Breast epithelium (tissue), 3 donors: ENCODE data around the gene PHACTR3.

Experiments used
- POLR2A ChIP-seq: fragments of 450-650 bp; IDR thresholded peaks from one replicate; pipeline ENCODE4 v1.6.1; 2016; ENCODE audit warnings: antibody characterized with exemption, mild to moderate bottlenecking, moderate library complexity
- POLR2AphosphoS5 ChIP-seq, 3 donors: sonication (generic); formaldehyde crosslinking; IDR thresholded peaks; one replicate each; pipeline ENCODE4 v1.6.1; 2017; ENCODE audit warnings: antibody characterized with exemption in 3 of 3
- TF ChIP-seq, protein P1 (sequence below), 3 donors: fragments of 450-650 bp; IDR thresholded peaks; one replicate each; pipeline ENCODE4 v1.5.1; 2016 to 2017; ENCODE audit warnings: antibody characterized with exemption in 3 of 3, mild to moderate bottlenecking in 3 of 3, moderate library complexity in 3 of 3

GRCh38 chr20:59823491-59824259 is 219.3 kb downstream of the PHACTR3 start:
- TF ChIP-seq, protein P1, sequence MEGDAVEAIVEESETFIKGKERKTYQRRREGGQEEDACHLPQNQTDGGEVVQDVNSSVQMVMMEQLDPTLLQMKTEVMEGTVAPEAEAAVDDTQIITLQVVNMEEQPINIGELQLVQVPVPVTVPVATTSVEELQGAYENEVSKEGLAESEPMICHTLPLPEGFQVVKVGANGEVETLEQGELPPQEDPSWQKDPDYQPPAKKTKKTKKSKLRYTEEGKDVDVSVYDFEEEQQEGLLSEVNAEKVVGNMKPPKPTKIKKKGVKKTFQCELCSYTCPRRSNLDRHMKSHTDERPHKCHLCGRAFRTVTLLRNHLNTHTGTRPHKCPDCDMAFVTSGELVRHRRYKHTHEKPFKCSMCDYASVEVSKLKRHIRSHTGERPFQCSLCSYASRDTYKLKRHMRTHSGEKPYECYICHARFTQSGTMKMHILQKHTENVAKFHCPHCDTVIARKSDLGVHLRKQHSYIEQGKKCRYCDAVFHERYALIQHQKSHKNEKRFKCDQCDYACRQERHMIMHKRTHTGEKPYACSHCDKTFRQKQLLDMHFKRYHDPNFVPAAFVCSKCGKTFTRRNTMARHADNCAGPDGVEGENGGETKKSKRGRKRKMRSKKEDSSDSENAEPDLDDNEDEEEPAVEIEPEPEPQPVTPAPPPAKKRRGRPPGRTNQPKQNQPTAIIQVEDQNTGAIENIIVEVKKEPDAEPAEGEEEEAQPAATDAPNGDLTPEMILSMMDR (IDR thresholded peaks at IDR 0.05) = no peak
- TF ChIP-seq POLR2A (no peak), POLR2AphosphoS5 (IDR thresholded peaks at IDR 0.05) (no peak)
